PFSK-1 (cell line): ENCODE data around the gene ABCF2.

ENCODE experiments used
- FOXP2 ChIP-seq: optimal IDR thresholded peaks from 2 replicates; pipeline ENCODE3; 2011; ENCODE audit warnings: borderline replicate concordance, control low read depth, inconsistent platforms; ENCODE audit not compliant: insufficient read depth; ENCODE audit errors: extremely low read length, extremely low read depth
- POLR2AphosphoS5 ChIP-seq: IDR thresholded peaks from 2 replicates; pipeline ENCODE4 v1.6.1; 2012; ENCODE audit warnings: low read depth, mild to moderate bottlenecking, control low read depth, low read length, moderate library complexity
- REST ChIP-seq, 2 experiments: IDR thresholded peaks; 2 replicates each; pipeline versions ENCODE4 v1.6.1 to v1.8.0; 2011 to 2012; ENCODE audit warnings: low read depth in 2 of 2, low read length in 2 of 2, control low read depth in 1 of 2, inconsistent platforms in 1 of 2, mild to moderate bottlenecking in 1 of 2, moderate library complexity in 1 of 2; ENCODE audit not compliant: insufficient read depth in 1 of 2
- SIN3A ChIP-seq: IDR thresholded peaks from 2 replicates; pipeline ENCODE4 v1.6.1; 2012; ENCODE audit warnings: mild to moderate bottlenecking, low read length, moderate library complexity, borderline replicate concordance; ENCODE audit not compliant: insufficient read depth
- TAF1 ChIP-seq: IDR thresholded peaks from 2 replicates; pipeline ENCODE4 v1.6.1; 2012; ENCODE audit warnings: low read length, control low read depth, borderline replicate concordance; ENCODE audit not compliant: insufficient read depth

- TF ChIP-seq FOXP2, result no peak
- TF ChIP-seq SIN3A, result no peak
- no peak for TF ChIP-seq POLR2AphosphoS5
- no peak for TF ChIP-seq REST (IDR thresholded peaks at IDR 0.05; ENCODE audit: insufficient read depth in 1 of 2, low read depth in 2 of 2, low read length in 2 of 2)
- no peak for TF ChIP-seq TAF1
Observed at GRCh38 chr7:151238924-151239836, 12.2 kb upstream of the ABCF2 start.
